B cell (primary cell): Measurements from ENCODE around the gene PPP1R2. TPM values are rescaled to one million over a fixed set of nuclear protein-coding genes. Genes with fewer than 3 reads are reported as not detected.

Experiments
- ATAC-seq: fragments of 200-7000 bp; cut with Tn5 transposase; one replicate; pipeline ENCODE4 v1.10.0; 2021; ENCODE audit warnings: low read depth, mild to moderate bottlenecking, moderate number of reproducible peaks, moderate library complexity
- CTCF ChIA-PET: fragments of 350-600 bp; sonication (Branson Sonifier 250); formaldehyde crosslinking; loops from one replicate; lab custom pipeline; 2021; ENCODE audit warnings: antibody characterized with exemption, inconsistent platforms; lab: Charles Lee
- POLR2A ChIA-PET: fragments of 350-600 bp; sonication (Branson Sonifier 250); formaldehyde crosslinking; loops from one replicate; lab custom pipeline; 2021; ENCODE audit warnings: antibody characterized with exemption; lab: Charles Lee
- DNase-seq: peaks from one replicate; pipeline ENCODE4 v3.0.0; 2013
- H2AFZ ChIP-seq: 2 replicates; pipeline ENCODE4 v1.6.1; 2012; ENCODE audit warnings: mild to moderate bottlenecking, low read depth, low read length; ENCODE audit not compliant: insufficient read depth, poor library complexity, severe bottlenecking
- H3K27ac ChIP-seq, 2 donors: 1 replicate in 1 of 2; 2 replicates in 1 of 2; pipeline ENCODE4 v1.5.1; 2012 to 2013; ENCODE audit warnings: low read length in 2 of 2, mild to moderate bottlenecking in 2 of 2, moderate library complexity in 1 of 2
- H3K27me3 ChIP-seq, 4 experiments: fragments of 200-600 bp in 1 of 4; sonication (generic) in 1 of 4; replicated peaks in 1 of 4; 1 replicate in 2 of 4; 2 replicates in 2 of 4; pipeline versions ENCODE4 v1.6.1 to v1.7.0; 2013 to 2016; ENCODE audit warnings: low read length in 3 of 4, mild to moderate bottlenecking in 2 of 4, mixed read lengths in 1 of 4, moderate library complexity in 1 of 4; ENCODE audit not compliant: insufficient read depth in 4 of 4, control insufficient read depth in 3 of 4; ENCODE audit errors: control extremely low read depth in 1 of 4
- H3K36me3 ChIP-seq, 2 experiments: replicated peaks in 1 of 2; 1 replicate in 1 of 2; 2 replicates in 1 of 2; pipeline versions ENCODE4 v1.6.1 to v1.7.1; 2013; ENCODE audit warnings: low read length in 1 of 2; ENCODE audit not compliant: insufficient read depth in 2 of 2, control insufficient read depth in 1 of 2; ENCODE audit errors: control extremely low read depth in 1 of 2, extremely low read depth in 1 of 2
- H3K4me1 ChIP-seq, 2 donors: fragments of 200-600 bp in 1 of 2; sonication (generic) in 1 of 2; 1 replicate in 1 of 2; 2 replicates in 1 of 2; pipeline versions ENCODE4 v1.5.1 to v1.6.1; 2013 to 2017; ENCODE audit warnings: low read length in 2 of 2; ENCODE audit not compliant: control insufficient read depth in 2 of 2, insufficient read depth in 2 of 2
- H3K4me2 ChIP-seq: replicated peaks from 2 replicates; pipeline ENCODE3; 2012; ENCODE audit warnings: mild to moderate bottlenecking, low read depth, low read length; ENCODE audit not compliant: poor library complexity, severe bottlenecking
- H3K4me3 ChIP-seq, 5 experiments: fragments of 200-600 bp in 1 of 5; sonication (generic) in 1 of 5; 1 replicate in 3 of 5; 2 replicates in 2 of 5; pipeline versions ENCODE4 v1.5.1 to v1.7.0; 2011 to 2016; ENCODE audit warnings: low read length in 4 of 5, mild to moderate bottlenecking in 4 of 5, low read depth in 2 of 5, control low read depth in 1 of 5, moderate library complexity in 1 of 5; ENCODE audit not compliant: insufficient read depth in 1 of 5; ENCODE audit errors: control extremely low read depth in 1 of 5, extremely low read depth in 1 of 5
- H3K79me2 ChIP-seq: fragments of 200-600 bp; sonication (generic); one replicate; pipeline ENCODE4 v1.6.0; 2016; ENCODE audit warnings: low read length; ENCODE audit not compliant: control insufficient read depth, insufficient read depth
- H3K9ac ChIP-seq: fragments of 200-600 bp; sonication (generic); 2 replicates; pipeline ENCODE4 v1.6.1; 2017; ENCODE audit warnings: mild to moderate bottlenecking, low read length, moderate library complexity
- H3K9me3 ChIP-seq, 3 donors: one replicate each; pipeline versions ENCODE4 v1.6.1 to v1.7.1; 2013; ENCODE audit warnings: low read length in 2 of 3; ENCODE audit not compliant: control insufficient read depth in 2 of 3, insufficient read depth in 1 of 3; ENCODE audit errors: control extremely low read depth in 1 of 3
- H4K20me1 ChIP-seq: 2 replicates; pipeline ENCODE4 v1.6.0; 2012; ENCODE audit warnings: mild to moderate bottlenecking, low read length; ENCODE audit not compliant: insufficient read depth, control insufficient read depth, poor library complexity, severe bottlenecking
- H3K27ac Mint-ChIP-seq: one replicate; pipeline ENCODE4 v1.8.0; 2021; ENCODE audit warnings: mixed read lengths
- H3K27me3 Mint-ChIP-seq: one replicate; pipeline ENCODE4 v1.8.0; 2021; ENCODE audit warnings: mixed read lengths
- H3K4me1 Mint-ChIP-seq: one replicate; pipeline ENCODE4 v1.8.0; 2021; ENCODE audit warnings: mixed read lengths
- H3K4me3 Mint-ChIP-seq: one replicate; pipeline ENCODE4 v1.8.0; 2021; ENCODE audit warnings: mixed read lengths
- H3K9me3 Mint-ChIP-seq: one replicate; pipeline ENCODE4 v1.8.0; 2022; ENCODE audit warnings: mixed read lengths; ENCODE audit not compliant: insufficient read depth
- CTCF ChIP-seq: fragments of 200-600 bp; IDR thresholded peaks from one replicate; pipeline ENCODE4 v1.8.0; 2022; ENCODE audit warnings: antibody characterized with exemption, mild to moderate bottlenecking
- EZH2 ChIP-seq: IDR thresholded peaks from 2 replicates; pipeline ENCODE4 v1.6.1; 2012; ENCODE audit warnings: borderline replicate concordance, low read depth, mild to moderate bottlenecking, moderate library complexity, low read length; ENCODE audit not compliant: insufficient read depth, poor library complexity, severe bottlenecking
- WGBS: methylation state at CpG from one replicate; pipeline ENCODE4 v1.1.5; 2013; ENCODE audit warnings: missing lambda C conversion rate; ENCODE audit not compliant: insufficient coverage; 5-methylcytosine and 5-hydroxymethylcytosine counted together
- intact Hi-C: fragments of 100-400 bp; cut with micrococcal nuclease; formaldehyde crosslinking; loops from one replicate; pipeline ENCODE4 v1.10.0; 2022
- polyA plus RNA-seq: library from polyadenylated mRNA; depleted of rRNA; stranded (reverse); fragments of >200 nt; gene quantifications from 2 replicates; pipeline ENCODE4 v1.2.3, GENCODE V29; 2012
- total RNA-seq, 2 donors: library from RNA; stranded (reverse); fragments of 120-200 nt in 1 of 2; gene quantifications; 1 replicate in 1 of 2; 2 replicates in 1 of 2; pipeline versions ENCODE4 v1.2.3 to v1.2.4, GENCODE V29; 2013 to 2022

The PPP1R2 gene
- total and polyA plus RNA-seq, 2 donors (not counting 1 experiment from before 2014, with no cell fraction given), result 39.1 to 73.8 TPM

DNA sequence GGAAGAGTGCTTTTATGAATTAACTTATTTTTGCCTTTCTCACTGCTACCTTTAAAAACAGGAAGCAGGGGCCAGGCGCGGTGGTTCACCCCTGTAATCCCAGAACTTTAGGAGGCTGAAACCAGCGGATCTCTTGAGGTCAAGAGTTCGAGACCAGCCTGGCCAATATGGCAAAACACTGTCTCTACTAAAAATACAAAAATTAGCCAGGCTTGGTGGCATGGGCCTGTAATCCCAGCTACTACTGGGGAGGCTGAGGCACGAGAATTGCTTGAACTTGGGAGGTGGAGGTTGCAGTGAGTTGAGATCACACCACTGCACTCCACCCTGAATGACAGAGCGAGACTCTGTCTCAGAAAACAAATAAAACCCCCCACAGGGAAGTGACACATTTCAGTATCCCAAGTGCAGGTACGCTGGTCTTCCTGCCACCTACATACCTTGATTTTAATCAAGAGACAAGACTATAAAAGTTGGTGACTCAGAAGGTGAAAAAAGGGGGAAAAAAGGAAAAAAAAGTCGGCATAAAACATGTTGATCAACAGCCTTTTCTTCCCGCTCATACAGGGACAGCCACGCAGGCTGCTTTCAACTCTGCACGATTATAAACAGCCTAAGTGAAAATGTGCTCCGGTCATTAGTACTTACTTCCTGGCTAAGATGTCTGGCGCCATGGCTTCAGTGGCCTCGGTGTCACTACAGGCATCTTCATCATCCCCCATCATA lies 18.8 kb downstream of the PPP1R2 start:
- no peak for ATAC-seq
- Histone ChIP-seq H3K4me1 (peaks cover 4 to 7% of the 10 kb centered on the region in 2 donors), H3K27me3 (no peaks in the 10 kb centered on the region), H3K9ac (no peak overlapping the region), H3K36me3 (peaks cover 8 to 58% of the 10 kb centered on the region in 2 experiments), H3K4me3 (no peak overlapping the region), H4K20me1 (peaks cover 50% of the 10 kb centered on the region), H3K4me2 (no peak overlapping the region), H2AFZ (no peak overlapping the region), H3K27ac (no peak overlapping the region), H3K9me3 (no peaks in the 10 kb centered on the region), H3K79me2 (peaks cover 36% of the 10 kb centered on the region)
- TF ChIP-seq CTCF (no peak), EZH2 (no peak)
- Mint-ChIP-seq H3K9me3 (no peaks in the 10 kb centered on the region), H3K27me3 (no peaks in the 10 kb centered on the region), H3K4me3 (no peak overlapping the region), H3K27ac (no peak overlapping the region), H3K4me1 (peaks cover 18% of the 10 kb centered on the region)
- intact Hi-C loops, result no loop called here
- POLR2A ChIA-PET, result no interaction called here
- 92% methylated on average over 10 of the region's 14 CpGs for WGBS
- DNase-seq, result no peak
- CTCF ChIA-PET, result interaction anchor here (1.0 to 14.5 kb wide), 6 partner anchors 10 to 855 kb away, joined by 3 to 203 read pairs (median 7); partner anchors contain the start of genes LSG1 and XXYLT1
